Activated CD8-positive, alpha-beta memory T cell treated with anti-CD3 and anti-CD28 coated beads for 24 hours (primary cell): ENCODE measurements around the gene CRTC3.
"Not testable (repeated sequence)": the region's sequence is repeated elsewhere in the genome, so short reads cannot be mapped to it uniquely, and the experiment has no call there.

Source experiments
- DNase-seq: peaks from one replicate; pipeline ENCODE4 v3.0.0-alpha.2; 2020

CRTC3 gene

GRCh38 chr15:90654233-90655136 is 124.8 kb downstream of the CRTC3 start:
- peak; percentile 58 for DNase-seq

GRCh38 chr15:90657520-90658172 is 127.9 kb downstream of the CRTC3 start:
- DNase-seq: peak; percentile 77

GRCh38 chr15:90659481-90659880 is 129.8 kb downstream of the CRTC3 start:
- DNase-seq: no peak

GRCh38 chr15:90660195-90660998 is 130.7 kb downstream of the CRTC3 start:
- peak; percentile 84 for DNase-seq

- DNase-seq: not testable (repeated sequence)
Observed at GRCh38 chr15:90660999-90661330, 131.2 kb downstream of the CRTC3 start.

- DNase-seq: not testable (repeated sequence)
Observed at GRCh38 chr15:90664081-90664461, 134.3 kb downstream of the CRTC3 start.

GRCh38 chr15:90664650-90665287 is 135.0 kb downstream of the CRTC3 start:
- no peak for DNase-seq

- DNase-seq: peak; percentile 85
Observed at GRCh38 chr15:90665288-90666134, 135.8 kb downstream of the CRTC3 start.

- no peak for DNase-seq
Observed at GRCh38 chr15:90666135-90666909, 136.6 kb downstream of the CRTC3 start.

- DNase-seq: no peak
Observed at GRCh38 chr15:90667073-90667754, 137.5 kb downstream of the CRTC3 start.

- not testable (repeated sequence) for DNase-seq
Observed at GRCh38 chr15:90667755-90668345, 138.1 kb downstream of the CRTC3 start.

- not testable (repeated sequence) for DNase-seq
Observed at GRCh38 chr15:90670631-90671030, 140.9 kb downstream of the CRTC3 start.

GRCh38 chr15:90671216-90671615 is 141.5 kb downstream of the CRTC3 start:
- no peak for DNase-seq

- DNase-seq: not testable (repeated sequence)
Observed at GRCh38 chr15:90673357-90673756, 143.6 kb downstream of the CRTC3 start.

GRCh38 chr15:90674476-90674875 is 144.8 kb downstream of the CRTC3 start:
- no peak for DNase-seq

GRCh38 chr15:90675464-90675863 is 145.7 kb downstream of the CRTC3 start:
- DNase-seq: no peak

- no peak for DNase-seq
Observed at GRCh38 chr15:90677807-90678790, 148.4 kb downstream of the CRTC3 start.

- DNase-seq: no peak
Observed at GRCh38 chr15:90679959-90680358, 150.2 kb downstream of the CRTC3 start.
